Measurements from ENCODE around the gene CMSS1.

DNA sequence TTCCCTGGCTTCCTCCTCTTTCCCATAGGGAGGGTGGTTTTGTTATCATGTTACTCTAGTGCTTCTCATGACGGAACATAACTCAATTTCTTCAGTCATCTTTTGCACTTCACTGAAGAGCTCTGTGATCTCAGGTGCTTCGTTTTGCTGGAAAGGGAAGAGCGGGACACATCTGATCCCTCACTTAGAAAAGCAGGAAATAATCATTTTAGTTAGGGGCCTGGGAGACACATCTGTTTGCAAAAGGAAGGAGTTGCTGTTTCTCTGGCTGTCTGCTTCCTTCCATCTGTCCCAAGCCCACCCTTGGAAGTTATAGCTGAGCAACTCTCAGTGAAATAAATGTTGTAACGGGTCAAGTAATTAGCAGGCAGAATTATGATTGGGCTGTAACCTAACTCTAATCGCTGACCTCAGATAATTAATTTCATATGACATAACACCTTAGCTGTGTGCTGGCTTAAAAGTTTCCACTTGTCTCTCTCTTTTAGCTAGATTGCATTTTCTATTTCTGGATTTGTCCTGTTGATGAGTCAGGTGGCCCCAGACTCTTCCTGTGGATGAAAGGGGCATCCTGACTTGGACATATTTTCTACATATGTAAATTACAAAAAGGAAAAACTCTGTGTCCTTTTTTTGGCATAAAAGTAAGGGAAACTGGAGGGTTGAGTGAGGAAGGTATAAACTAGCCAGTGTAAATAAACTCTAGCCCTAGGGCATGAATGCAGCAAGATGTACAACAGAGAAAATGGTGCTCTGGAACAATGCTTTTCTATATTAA is 307.7 kb downstream of the CMSS1 start:
- TF ChIP-seq, protein P1, sequence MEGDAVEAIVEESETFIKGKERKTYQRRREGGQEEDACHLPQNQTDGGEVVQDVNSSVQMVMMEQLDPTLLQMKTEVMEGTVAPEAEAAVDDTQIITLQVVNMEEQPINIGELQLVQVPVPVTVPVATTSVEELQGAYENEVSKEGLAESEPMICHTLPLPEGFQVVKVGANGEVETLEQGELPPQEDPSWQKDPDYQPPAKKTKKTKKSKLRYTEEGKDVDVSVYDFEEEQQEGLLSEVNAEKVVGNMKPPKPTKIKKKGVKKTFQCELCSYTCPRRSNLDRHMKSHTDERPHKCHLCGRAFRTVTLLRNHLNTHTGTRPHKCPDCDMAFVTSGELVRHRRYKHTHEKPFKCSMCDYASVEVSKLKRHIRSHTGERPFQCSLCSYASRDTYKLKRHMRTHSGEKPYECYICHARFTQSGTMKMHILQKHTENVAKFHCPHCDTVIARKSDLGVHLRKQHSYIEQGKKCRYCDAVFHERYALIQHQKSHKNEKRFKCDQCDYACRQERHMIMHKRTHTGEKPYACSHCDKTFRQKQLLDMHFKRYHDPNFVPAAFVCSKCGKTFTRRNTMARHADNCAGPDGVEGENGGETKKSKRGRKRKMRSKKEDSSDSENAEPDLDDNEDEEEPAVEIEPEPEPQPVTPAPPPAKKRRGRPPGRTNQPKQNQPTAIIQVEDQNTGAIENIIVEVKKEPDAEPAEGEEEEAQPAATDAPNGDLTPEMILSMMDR (IDR thresholded peaks at IDR 0.05; ENCODE audit: insufficient read depth, low read length), result no peak
- TF ChIP-seq, protein P2, sequence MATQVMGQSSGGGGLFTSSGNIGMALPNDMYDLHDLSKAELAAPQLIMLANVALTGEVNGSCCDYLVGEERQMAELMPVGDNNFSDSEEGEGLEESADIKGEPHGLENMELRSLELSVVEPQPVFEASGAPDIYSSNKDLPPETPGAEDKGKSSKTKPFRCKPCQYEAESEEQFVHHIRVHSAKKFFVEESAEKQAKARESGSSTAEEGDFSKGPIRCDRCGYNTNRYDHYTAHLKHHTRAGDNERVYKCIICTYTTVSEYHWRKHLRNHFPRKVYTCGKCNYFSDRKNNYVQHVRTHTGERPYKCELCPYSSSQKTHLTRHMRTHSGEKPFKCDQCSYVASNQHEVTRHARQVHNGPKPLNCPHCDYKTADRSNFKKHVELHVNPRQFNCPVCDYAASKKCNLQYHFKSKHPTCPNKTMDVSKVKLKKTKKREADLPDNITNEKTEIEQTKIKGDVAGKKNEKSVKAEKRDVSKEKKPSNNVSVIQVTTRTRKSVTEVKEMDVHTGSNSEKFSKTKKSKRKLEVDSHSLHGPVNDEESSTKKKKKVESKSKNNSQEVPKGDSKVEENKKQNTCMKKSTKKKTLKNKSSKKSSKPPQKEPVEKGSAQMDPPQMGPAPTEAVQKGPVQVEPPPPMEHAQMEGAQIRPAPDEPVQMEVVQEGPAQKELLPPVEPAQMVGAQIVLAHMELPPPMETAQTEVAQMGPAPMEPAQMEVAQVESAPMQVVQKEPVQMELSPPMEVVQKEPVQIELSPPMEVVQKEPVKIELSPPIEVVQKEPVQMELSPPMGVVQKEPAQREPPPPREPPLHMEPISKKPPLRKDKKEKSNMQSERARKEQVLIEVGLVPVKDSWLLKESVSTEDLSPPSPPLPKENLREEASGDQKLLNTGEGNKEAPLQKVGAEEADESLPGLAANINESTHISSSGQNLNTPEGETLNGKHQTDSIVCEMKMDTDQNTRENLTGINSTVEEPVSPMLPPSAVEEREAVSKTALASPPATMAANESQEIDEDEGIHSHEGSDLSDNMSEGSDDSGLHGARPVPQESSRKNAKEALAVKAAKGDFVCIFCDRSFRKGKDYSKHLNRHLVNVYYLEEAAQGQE (IDR thresholded peaks at IDR 0.05; ENCODE audit: insufficient replicate concordance, low read depth), result no peak
- TF ChIP-seq SPI1 (IDR thresholded peaks at IDR 0.05; ENCODE audit: borderline replicate concordance, low read depth) (no peak), POLR2AphosphoS5 (IDR thresholded peaks at IDR 0.05; ENCODE audit: low read depth) (no peak)
